GM12873 (cell line): Measurements from ENCODE around the gene WWTR1.

Source experiments
- CTCF ChIP-seq: IDR thresholded peaks from 2 replicates; pipeline ENCODE4 v1.5.1; 2012; ENCODE audit warnings: low read depth, mild to moderate bottlenecking, moderate library complexity, low read length, control low read depth; ENCODE audit not compliant: insufficient read depth; ENCODE audit errors: missing control alignments

The WWTR1 gene

GRCh38 chr3:149643482-149643798 is 14.4 kb downstream of the WWTR1 start:
- TF ChIP-seq CTCF: no peak

GRCh38 chr3:149640976-149641728 is 16.7 kb downstream of the WWTR1 start:
- no peak for TF ChIP-seq CTCF

- no peak for TF ChIP-seq CTCF
Measured at GRCh38 chr3:149639093-149639486, 18.7 kb downstream of the WWTR1 start.

- TF ChIP-seq CTCF: no peak
Measured at GRCh38 chr3:149638228-149639092, 19.4 kb downstream of the WWTR1 start.

- TF ChIP-seq CTCF: no peak
Measured at GRCh38 chr3:149635396-149635795, 22.4 kb downstream of the WWTR1 start.

GRCh38 chr3:149634573-149634972 is 23.3 kb downstream of the WWTR1 start:
- TF ChIP-seq CTCF: no peak

GRCh38 chr3:149634072-149634471 is 23.8 kb downstream of the WWTR1 start:
- TF ChIP-seq CTCF: no peak
